ENCODE data around the gene GPRC6A.
"Not testable (repeated sequence)": the region's sequence is repeated elsewhere in the genome, so short reads cannot be mapped to it uniquely, and the experiment has no call there.

GPRC6A gene

DNA sequence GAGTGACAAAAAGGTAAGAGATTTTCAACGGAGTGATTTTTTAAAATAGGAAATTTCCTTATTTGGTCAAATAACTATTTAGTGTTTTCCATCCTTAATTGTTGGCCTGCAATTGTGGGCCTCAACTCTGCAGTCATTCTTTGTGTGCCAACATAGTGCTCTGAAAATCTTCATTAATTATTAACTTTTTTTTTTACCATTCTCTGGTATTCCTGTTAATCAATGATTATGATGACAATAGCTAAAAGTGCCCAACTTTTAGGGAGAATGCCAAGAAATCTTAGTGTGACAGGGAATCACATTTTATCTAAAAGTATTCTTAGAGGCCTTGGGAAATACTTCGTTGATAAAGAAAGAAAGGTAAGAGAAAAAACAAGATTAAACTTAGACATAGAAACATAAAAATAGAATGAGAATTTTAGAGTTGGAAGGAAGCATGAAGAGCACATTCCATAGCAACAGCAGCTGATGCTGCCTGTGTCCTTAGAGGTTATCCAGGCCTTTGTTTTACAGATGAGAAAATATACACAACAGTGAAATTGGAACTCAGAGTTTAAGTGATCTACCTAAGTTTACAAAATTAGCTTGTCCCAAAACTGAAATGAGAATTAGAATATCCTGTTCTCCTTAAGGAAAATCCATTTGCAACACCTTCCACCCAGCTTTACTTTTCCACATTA, 1.2 kb downstream of the GPRC6A start:
- Histone ChIP-seq H3K27me3 (replicated peaks in 2 of 5; ENCODE audit: control insufficient read depth in 4 of 5, insufficient read depth in 5 of 5, low read length in 4 of 5) (no peaks in the 10 kb centered on the region), H3K36me3 (ENCODE audit: control insufficient read depth in 4 of 4, insufficient read depth in 4 of 4, low read length in 3 of 4) (no peaks in the 10 kb centered on the region), H3K9me3 (ENCODE audit: control extremely low read depth in 1 of 5, control insufficient read depth in 4 of 5, insufficient read depth in 2 of 5, low read depth in 1 of 5, low read length in 4 of 5) (peaks cover 0 to 5% (median 2%) of the 10 kb centered on the region in 5 experiments), H3K4me3 (ENCODE audit: control insufficient read depth in 1 of 7, extremely low read depth in 1 of 7, insufficient read depth in 4 of 7, low read depth in 2 of 7, low read length in 6 of 7) (no peak overlapping the region), H3K27ac (ENCODE audit: insufficient read depth in 1 of 2, low read depth in 1 of 2, low read length in 2 of 2, poor library complexity in 1 of 2, severe bottlenecking in 2 of 2) (no peak overlapping the region), H3K4me1 (ENCODE audit: control extremely low read depth in 1 of 4, control insufficient read depth in 4 of 4, insufficient read depth in 4 of 4, low read length in 3 of 4) (no peaks in the 10 kb centered on the region)
- no peak for DNase-seq
- no CpG with 5 or more reads among the region's 2 CpGs for WGBS (ENCODE audit: insufficient coverage)
- POLR2A ChIA-PET, result no interaction called here
- CTCF ChIA-PET, result no interaction called here

GRCh38 chr6:116816336-116816735, 12.5 kb downstream of the GPRC6A start:
- H3K27me3 ChIP-seq (replicated peaks in 2 of 5; ENCODE audit: control insufficient read depth in 4 of 5, insufficient read depth in 5 of 5, low read length in 4 of 5); POLR2A ChIA-PET; H3K9me3 ChIP-seq (ENCODE audit: control extremely low read depth in 1 of 5, control insufficient read depth in 4 of 5, insufficient read depth in 2 of 5, low read depth in 1 of 5, low read length in 4 of 5); H3K4me3 ChIP-seq (ENCODE audit: control insufficient read depth in 1 of 7, extremely low read depth in 1 of 7, insufficient read depth in 4 of 7, low read depth in 2 of 7, low read length in 6 of 7); H3K36me3 ChIP-seq (ENCODE audit: control insufficient read depth in 4 of 4, insufficient read depth in 4 of 4, low read length in 3 of 4); H3K4me1 ChIP-seq (ENCODE audit: control extremely low read depth in 1 of 4, control insufficient read depth in 4 of 4, insufficient read depth in 4 of 4, low read length in 3 of 4); H3K27ac ChIP-seq (ENCODE audit: insufficient read depth in 1 of 2, low read depth in 1 of 2, low read length in 2 of 2, poor library complexity in 1 of 2, severe bottlenecking in 2 of 2); CTCF ChIA-PET; DNase-seq: not testable (repeated sequence)
- WGBS (ENCODE audit: insufficient coverage), result 94% methylated on average over 5 of the region's 15 CpGs

GRCh38 chr6:116812051-116812650, 16.7 kb downstream of the GPRC6A start:
- no peak for DNase-seq
- no peak overlapping the region for H3K4me3 ChIP-seq (ENCODE audit: control insufficient read depth in 1 of 7, extremely low read depth in 1 of 7, insufficient read depth in 4 of 7, low read depth in 2 of 7, low read length in 6 of 7)
- POLR2A ChIA-PET, result interaction anchor here (0.6 kb wide), 1 partner anchor 37 kb away, joined by 3 read pairs; no protein-coding TSS in a partner anchor
- WGBS (ENCODE audit: insufficient coverage), result no CpG with 5 or more reads among the region's 2 CpGs
- no peak overlapping the region for H3K27ac ChIP-seq (ENCODE audit: insufficient read depth in 1 of 2, low read depth in 1 of 2, low read length in 2 of 2, poor library complexity in 1 of 2, severe bottlenecking in 2 of 2)
- peaks cover 0 to 10% (median 3%) of the 10 kb centered on the region in 5 experiments for H3K9me3 ChIP-seq (ENCODE audit: control extremely low read depth in 1 of 5, control insufficient read depth in 4 of 5, insufficient read depth in 2 of 5, low read depth in 1 of 5, low read length in 4 of 5)
- CTCF ChIA-PET, result no interaction called here
- no peaks in the 10 kb centered on the region for H3K4me1 ChIP-seq (ENCODE audit: control extremely low read depth in 1 of 4, control insufficient read depth in 4 of 4, insufficient read depth in 4 of 4, low read length in 3 of 4)
- H3K36me3 ChIP-seq (ENCODE audit: control insufficient read depth in 4 of 4, insufficient read depth in 4 of 4, low read length in 3 of 4), result no peaks in the 10 kb centered on the region
- H3K27me3 ChIP-seq (replicated peaks in 2 of 5; ENCODE audit: control insufficient read depth in 4 of 5, insufficient read depth in 5 of 5, low read length in 4 of 5), result peaks cover 0 to 3% (median 0%) of the 10 kb centered on the region in 5 experiments

DNA sequence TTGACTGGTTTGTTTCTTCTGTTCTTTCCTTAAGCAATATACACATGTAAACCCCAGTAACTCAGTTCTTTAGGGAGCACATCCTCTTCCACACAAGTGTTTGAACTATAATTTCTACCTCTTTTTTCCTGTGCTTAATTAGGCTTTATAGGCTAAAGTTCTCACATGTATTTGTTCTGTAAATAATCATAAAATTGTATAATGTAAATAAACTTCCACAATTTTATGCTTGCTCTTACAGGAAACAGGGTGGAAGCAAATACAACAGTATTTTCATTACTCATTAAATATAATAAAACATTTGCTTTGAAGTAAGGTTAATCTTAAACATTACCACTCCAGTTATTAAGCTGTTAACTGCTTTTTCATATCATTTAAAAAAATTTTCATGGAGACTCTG, 26.9 kb downstream of the GPRC6A start:
- Histone ChIP-seq H3K4me3 (ENCODE audit: control insufficient read depth in 1 of 7, extremely low read depth in 1 of 7, insufficient read depth in 4 of 7, low read depth in 2 of 7, low read length in 6 of 7) (no peak overlapping the region), H3K27me3 (replicated peaks in 2 of 5; ENCODE audit: control insufficient read depth in 4 of 5, insufficient read depth in 5 of 5, low read length in 4 of 5) (peaks cover 0 to 8% (median 3%) of the 10 kb centered on the region in 5 experiments), H3K27ac (ENCODE audit: insufficient read depth in 1 of 2, low read depth in 1 of 2, low read length in 2 of 2, poor library complexity in 1 of 2, severe bottlenecking in 2 of 2) (no peak overlapping the region), H3K9me3 (ENCODE audit: control extremely low read depth in 1 of 5, control insufficient read depth in 4 of 5, insufficient read depth in 2 of 5, low read depth in 1 of 5, low read length in 4 of 5) (peaks cover 0 to 5% (median 0%) of the 10 kb centered on the region in 5 experiments), H3K36me3 (ENCODE audit: control insufficient read depth in 4 of 4, insufficient read depth in 4 of 4, low read length in 3 of 4) (no peaks in the 10 kb centered on the region), H3K4me1 (ENCODE audit: control extremely low read depth in 1 of 4, control insufficient read depth in 4 of 4, insufficient read depth in 4 of 4, low read length in 3 of 4) (no peaks in the 10 kb centered on the region)
- POLR2A ChIA-PET, result no interaction called here
- CTCF ChIA-PET, result no interaction called here
- no peak for DNase-seq

- peaks cover 0 to 5% (median 0%) of the 10 kb centered on the region in 5 experiments for H3K9me3 ChIP-seq (ENCODE audit: control extremely low read depth in 1 of 5, control insufficient read depth in 4 of 5, insufficient read depth in 2 of 5, low read depth in 1 of 5, low read length in 4 of 5)
- H3K27ac ChIP-seq (ENCODE audit: insufficient read depth in 1 of 2, low read depth in 1 of 2, low read length in 2 of 2, poor library complexity in 1 of 2, severe bottlenecking in 2 of 2), result no peak overlapping the region
- H3K4me3 ChIP-seq (ENCODE audit: control insufficient read depth in 1 of 7, extremely low read depth in 1 of 7, insufficient read depth in 4 of 7, low read depth in 2 of 7, low read length in 6 of 7), result no peak overlapping the region
- ChIA-PET CTCF (no interaction called here), POLR2A (no interaction called here)
- no peaks in the 10 kb centered on the region for H3K36me3 ChIP-seq (ENCODE audit: control insufficient read depth in 4 of 4, insufficient read depth in 4 of 4, low read length in 3 of 4)
- H3K27me3 ChIP-seq (replicated peaks in 2 of 5; ENCODE audit: control insufficient read depth in 4 of 5, insufficient read depth in 5 of 5, low read length in 4 of 5), result peaks cover 0 to 8% (median 3%) of the 10 kb centered on the region in 5 experiments
- no peak for DNase-seq
- H3K4me1 ChIP-seq (ENCODE audit: control extremely low read depth in 1 of 4, control insufficient read depth in 4 of 4, insufficient read depth in 4 of 4, low read length in 3 of 4), result no peaks in the 10 kb centered on the region
These were observed 28.9 kb downstream of the GPRC6A start for GRCh38 chr6:116799945-116800344.

DNA sequence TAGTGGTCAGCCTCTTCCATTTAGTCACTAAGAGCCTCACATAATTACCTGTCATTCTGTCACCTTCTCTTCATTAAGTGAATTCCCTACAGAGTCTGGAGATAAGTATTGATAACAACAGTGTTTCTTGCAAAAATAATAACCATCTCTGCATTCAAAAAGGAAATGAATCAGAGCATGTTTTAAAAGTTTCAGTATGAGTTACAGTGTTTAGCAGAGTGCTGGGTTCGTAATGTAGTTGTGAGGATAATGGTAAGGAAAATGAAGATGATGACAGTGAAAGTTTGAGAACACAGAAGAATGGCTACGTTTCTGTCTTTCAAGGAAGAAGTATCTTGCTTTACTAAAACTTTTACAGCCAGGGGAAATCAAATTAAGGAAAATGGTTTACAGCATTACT, 31.3 kb downstream of the GPRC6A start:
- peaks cover under 1 to 4% (median 3%) of the 10 kb centered on the region in 5 experiments for H3K27me3 ChIP-seq (replicated peaks in 2 of 5; ENCODE audit: control insufficient read depth in 4 of 5, insufficient read depth in 5 of 5, low read length in 4 of 5)
- H3K36me3 ChIP-seq (ENCODE audit: control insufficient read depth in 4 of 4, insufficient read depth in 4 of 4, low read length in 3 of 4), result no peaks in the 10 kb centered on the region
- peaks cover 0 to 4% (median 0%) of the 10 kb centered on the region in 5 experiments for H3K9me3 ChIP-seq (ENCODE audit: control extremely low read depth in 1 of 5, control insufficient read depth in 4 of 5, insufficient read depth in 2 of 5, low read depth in 1 of 5, low read length in 4 of 5)
- H3K4me3 ChIP-seq (ENCODE audit: control insufficient read depth in 1 of 7, extremely low read depth in 1 of 7, insufficient read depth in 4 of 7, low read depth in 2 of 7, low read length in 6 of 7), result no peak overlapping the region
- 89% methylated on average over 1 of the region's 2 CpGs for WGBS (ENCODE audit: insufficient coverage)
- no peak overlapping the region for H3K27ac ChIP-seq (ENCODE audit: insufficient read depth in 1 of 2, low read depth in 1 of 2, low read length in 2 of 2, poor library complexity in 1 of 2, severe bottlenecking in 2 of 2)
- ChIA-PET CTCF (no interaction called here), POLR2A (no interaction called here)
- no peak for DNase-seq
- no peaks in the 10 kb centered on the region for H3K4me1 ChIP-seq (ENCODE audit: control extremely low read depth in 1 of 4, control insufficient read depth in 4 of 4, insufficient read depth in 4 of 4, low read length in 3 of 4)

GRCh38 chr6:116793224-116793623, 35.7 kb downstream of the GPRC6A start:
- POLR2A ChIA-PET, result no interaction called here
- Histone ChIP-seq H3K27me3 (replicated peaks in 2 of 5; ENCODE audit: control insufficient read depth in 4 of 5, insufficient read depth in 5 of 5, low read length in 4 of 5) (peaks cover 1 to 8% (median 2%) of the 10 kb centered on the region in 5 experiments), H3K4me3 (ENCODE audit: control insufficient read depth in 1 of 7, extremely low read depth in 1 of 7, insufficient read depth in 4 of 7, low read depth in 2 of 7, low read length in 6 of 7) (no peak overlapping the region), H3K27ac (ENCODE audit: insufficient read depth in 1 of 2, low read depth in 1 of 2, low read length in 2 of 2, poor library complexity in 1 of 2, severe bottlenecking in 2 of 2) (no peak overlapping the region), H3K4me1 (ENCODE audit: control extremely low read depth in 1 of 4, control insufficient read depth in 4 of 4, insufficient read depth in 4 of 4, low read length in 3 of 4) (no peaks in the 10 kb centered on the region), H3K36me3 (ENCODE audit: control insufficient read depth in 4 of 4, insufficient read depth in 4 of 4, low read length in 3 of 4) (no peaks in the 10 kb centered on the region), H3K9me3 (ENCODE audit: control extremely low read depth in 1 of 5, control insufficient read depth in 4 of 5, insufficient read depth in 2 of 5, low read depth in 1 of 5, low read length in 4 of 5) (peaks cover 0 to 1% (median 0%) of the 10 kb centered on the region in 5 experiments)
- no CpG with 5 or more reads among the region's 3 CpGs for WGBS (ENCODE audit: insufficient coverage)
- DNase-seq, result no peak
- CTCF ChIA-PET, result interaction anchor here (0.6 kb wide), 1 partner anchor 12 kb away, joined by 3 read pairs; no protein-coding TSS in a partner anchor

All from common myeloid progenitor, CD34-positive (primary cell).